Endothelial cell of umbilical vein (primary cell): ENCODE measurements around the gene OPCML. TPM values are rescaled to one million over a fixed set of nuclear protein-coding genes. Genes with fewer than 3 reads are reported as not detected.

Experiments used
- BruUV-seq: library from RNA; stranded (reverse); fragments of 400-500 nt; replicated peaks from 2 replicates; lab custom pipeline; 2021; lab: Mats Ljungman, UMichigan
- CTCF ChIA-PET: fragments of 300-600, 350-600 bp; sonication (Branson Sonifier 250); formaldehyde crosslinking; loops from one replicate; lab custom pipeline; 2021; ENCODE audit warnings: antibody characterized with exemption, inconsistent platforms; lab: Charles Lee
- POLR2A ChIA-PET: fragments of 300-600, 350-600 bp; sonication (Branson Sonifier 250); formaldehyde crosslinking; loops from one replicate; lab custom pipeline; 2021; ENCODE audit warnings: antibody characterized with exemption, inconsistent platforms; lab: Charles Lee
- DNase-seq: peaks from one replicate; pipeline ENCODE4 v3.0.0-alpha.2; 2011; ENCODE audit warnings: low read depth, low spot score
- FAIRE-seq: peaks from 2 replicates; lab custom pipeline; 2011; peaks lifted over from hg19 to GRCh38; lab: Jason Lieb, UNC
- H2AFZ ChIP-seq: 2 replicates; pipeline ENCODE4 v1.6.0; 2012; ENCODE audit warnings: low read depth, low read length, control low read depth, inconsistent platforms
- H3K27ac ChIP-seq: 2 replicates; pipeline ENCODE4 v1.5.1; 2011; ENCODE audit warnings: low read depth, mild to moderate bottlenecking, control low read depth, low read length, moderate library complexity; ENCODE audit not compliant: insufficient read depth
- H3K27me3 ChIP-seq, 2 experiments: 2 replicates each; pipeline versions ENCODE4 v1.6.0 to v1.6.1; 2011; ENCODE audit warnings: low read length in 2 of 2, mixed read lengths in 1 of 2; ENCODE audit not compliant: control insufficient read depth in 2 of 2, insufficient read depth in 2 of 2
- H3K36me3 ChIP-seq, 2 experiments: 2 replicates in 1 of 2; 3 replicates in 1 of 2; pipeline ENCODE4 v1.5.1; 2011; ENCODE audit warnings: low read length in 2 of 2, mild to moderate bottlenecking in 1 of 2, moderate library complexity in 1 of 2; ENCODE audit not compliant: control insufficient read depth in 2 of 2, insufficient read depth in 2 of 2; ENCODE audit errors: extremely low read depth in 1 of 2
- H3K4me1 ChIP-seq: 3 replicates; pipeline ENCODE4 v1.5.1; 2011; ENCODE audit warnings: mild to moderate bottlenecking, low read length; ENCODE audit not compliant: control insufficient read depth, insufficient read depth; ENCODE audit errors: extremely low read depth
- H3K4me2 ChIP-seq: 2 replicates; pipeline ENCODE4 v1.6.1; 2011; ENCODE audit warnings: low read length, control low read depth, mixed read lengths; ENCODE audit not compliant: insufficient read depth
- H3K4me3 ChIP-seq, 3 experiments: fragments of 200-600 bp in 1 of 3; sonication (generic), shearing (Covaris generic) in 1 of 3; replicated peaks in 1 of 3; 2 replicates each; pipeline ENCODE4 v1.5.1; 2011 to 2016; ENCODE audit warnings: control low read depth in 3 of 3, low read length in 3 of 3, mild to moderate bottlenecking in 2 of 3, inconsistent platforms in 1 of 3, low read depth in 1 of 3, moderate library complexity in 1 of 3; ENCODE audit not compliant: insufficient read depth in 1 of 3
- H3K79me2 ChIP-seq: 2 replicates; pipeline ENCODE4 v1.6.0; 2012; ENCODE audit warnings: low read length, inconsistent platforms; ENCODE audit not compliant: control insufficient read depth, insufficient read depth
- H3K9ac ChIP-seq: replicated peaks from 2 replicates; pipeline ENCODE3; 2011; ENCODE audit warnings: low read length, control low read depth; ENCODE audit not compliant: insufficient read depth; ENCODE audit errors: extremely low read depth
- H3K9me1 ChIP-seq: replicated peaks from 3 replicates; pipeline ENCODE4 v1.6.0; 2011; ENCODE audit warnings: mild to moderate bottlenecking, low read length; ENCODE audit not compliant: control insufficient read depth, insufficient read depth; ENCODE audit errors: extremely low read depth
- H3K9me3 ChIP-seq: replicated peaks from 2 replicates; pipeline ENCODE4 v1.5.1; 2012; ENCODE audit warnings: low read length, inconsistent platforms; ENCODE audit not compliant: control insufficient read depth, insufficient read depth
- H4K20me1 ChIP-seq: replicated peaks from 2 replicates; pipeline ENCODE3; 2011; ENCODE audit warnings: mild to moderate bottlenecking, low read length; ENCODE audit not compliant: control insufficient read depth, insufficient read depth; ENCODE audit errors: extremely low read depth
- CTCF ChIP-seq, 2 donors: IDR thresholded peaks; 1 replicate in 1 of 2; 2 replicates in 1 of 2; pipeline ENCODE4 v1.5.1; 2011; ENCODE audit warnings: low read length in 2 of 2, mild to moderate bottlenecking in 2 of 2, moderate library complexity in 2 of 2, control low read depth in 1 of 2, inconsistent platforms in 1 of 2, low read depth in 1 of 2; ENCODE audit not compliant: insufficient read depth in 1 of 2; ENCODE audit errors: extremely low read depth in 1 of 2
- EZH2 ChIP-seq: IDR thresholded peaks from 2 replicates; pipeline ENCODE4 v1.6.1; 2012; ENCODE audit warnings: borderline replicate concordance, low read depth, mild to moderate bottlenecking, moderate library complexity, low read length, inconsistent platforms; ENCODE audit not compliant: severe bottlenecking
- FOS ChIP-seq: IDR thresholded peaks from 2 replicates; pipeline ENCODE4 v1.6.1; 2011; ENCODE audit warnings: mild to moderate bottlenecking, low read length, moderate library complexity, borderline replicate concordance; ENCODE audit not compliant: insufficient read depth
- GATA2 ChIP-seq: IDR thresholded peaks from 2 replicates; pipeline ENCODE4 v1.7.0; 2011; ENCODE audit warnings: low read depth, mild to moderate bottlenecking, moderate library complexity, mixed read lengths, low read length; ENCODE audit not compliant: insufficient read length, insufficient read depth
- JUN ChIP-seq: IDR thresholded peaks from 2 replicates; pipeline ENCODE4 v1.6.1; 2011; ENCODE audit warnings: borderline replicate concordance, low read depth; ENCODE audit not compliant: insufficient read length, insufficient read depth
- POLR2A ChIP-seq: IDR thresholded peaks from 2 replicates; pipeline ENCODE4 v1.6.1; 2012; ENCODE audit warnings: low read depth, mild to moderate bottlenecking, control low read depth, low read length
- POLR2AphosphoS5 ChIP-seq: IDR thresholded peaks from 2 replicates; pipeline ENCODE4 v1.6.1; 2012; ENCODE audit warnings: low read depth, mild to moderate bottlenecking, control low read depth, low read length, moderate library complexity; ENCODE audit not compliant: insufficient read depth
- dilution Hi-C: fragments of 300-500 bp; cut with MboI; formaldehyde crosslinking; loops from one replicate; pipeline ENCODE4 v1.15.0; 2019; ENCODE audit warnings: low sequenced_read_pairs; ENCODE audit not compliant: extremely low pct_ligation_motif_present
- intact Hi-C: fragments of 100-400 bp; cut with micrococcal nuclease; formaldehyde crosslinking; loops from one replicate; pipeline ENCODE4 v1.10.0; 2022
- polyA plus RNA-seq, 4 experiments: library from polyadenylated mRNA; depleted of rRNA in 3 of 4; stranded (reverse) in 3 of 4; unstranded in 1 of 4; fragments of >200 nt; gene quantifications; 2 replicates each; pipeline versions ENCODE4 v1.2.1 to v1.2.3, GENCODE V29; 2011 to 2012; ENCODE audit warnings: missing spikeins in 1 of 4
- total RNA-seq: library from RNA; stranded (reverse); gene quantifications from 2 replicates; pipeline ENCODE4 v1.2.3, GENCODE V29; 2021
- TF ChIP-seq, protein P1 (sequence below): IDR thresholded peaks from 2 replicates; pipeline ENCODE4 v1.6.1; 2011; ENCODE audit not compliant: insufficient read depth, insufficient read length

The OPCML gene
- total and polyA plus RNA-seq, 2 donors (not counting 3 experiments of a cell fraction or from before 2014, with no cell fraction given), result not detected

DNA sequence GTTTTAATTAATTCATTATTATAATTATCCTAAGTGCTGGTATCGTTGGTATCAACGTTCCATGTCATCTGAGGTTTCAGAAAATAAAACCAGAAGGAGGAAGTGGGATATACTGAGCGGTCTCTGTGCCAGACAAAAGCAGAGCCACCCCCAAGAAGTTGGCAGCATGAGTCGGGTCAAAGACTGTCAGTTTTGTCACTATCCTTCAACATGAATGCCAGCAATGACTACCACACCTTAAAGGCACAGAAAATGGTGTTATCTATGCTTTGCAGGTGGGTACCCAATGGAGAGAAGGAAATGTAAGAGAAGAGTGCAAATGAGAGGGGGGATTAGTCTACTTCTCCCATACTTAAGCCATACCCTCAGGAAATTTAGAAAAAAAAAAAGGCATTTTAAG is 408.5 kb downstream of the OPCML start:
- Histone ChIP-seq H3K4me2 (no peak overlapping the region), H3K27ac (no peak overlapping the region), H2AFZ (no peak overlapping the region), H3K9me3 (no peaks in the 10 kb centered on the region), H3K36me3 (no peaks in the 10 kb centered on the region), H3K4me3 (no peak overlapping the region), H3K79me2 (no peaks in the 10 kb centered on the region), H3K9ac (no peak overlapping the region), H3K4me1 (no peaks in the 10 kb centered on the region), H3K27me3 (no peaks in the 10 kb centered on the region), H3K9me1 (no peaks in the 10 kb centered on the region), H4K20me1 (no peaks in the 10 kb centered on the region)
- FAIRE-seq (no peak), DNase-seq (no peak)
- ChIA-PET POLR2A (no interaction called here), CTCF (no interaction called here)
- TF ChIP-seq CTCF (IDR thresholded peaks at IDR 0.05; ENCODE audit: extremely low read depth in 1 of 2, insufficient read depth in 1 of 2, low read depth in 1 of 2, low read length in 2 of 2) (no peak), POLR2A (no peak), GATA2 (no peak), FOS (no peak), POLR2AphosphoS5 (no peak), JUN (no peak), EZH2 (no peak)
- TF ChIP-seq, protein P1, sequence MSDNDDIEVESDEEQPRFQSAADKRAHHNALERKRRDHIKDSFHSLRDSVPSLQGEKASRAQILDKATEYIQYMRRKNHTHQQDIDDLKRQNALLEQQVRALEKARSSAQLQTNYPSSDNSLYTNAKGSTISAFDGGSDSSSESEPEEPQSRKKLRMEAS, result no peak
- dilution Hi-C loops, result no loop called here
- BruUV-seq, result no TSS peak
- intact Hi-C loops, result no loop called here
